Retina (tissue), 1 donor: ENCODE measurements around the gene C14orf39.
"Not testable (repeated sequence)": the region's sequence is repeated elsewhere in the genome, so short reads cannot be mapped to it uniquely, and the experiment has no call there.

Source experiments
- DNase-seq: peaks from one replicate; pipeline ENCODE4 v3.0.0-alpha.2; 2016

C14orf39 gene

GRCh38 chr14:60490270-60490669, 4.4 kb upstream of the C14orf39 start:
- DNase-seq, result no peak

GRCh38 chr14:60488175-60488574, 2.3 kb upstream of the C14orf39 start:
- DNase-seq, result no peak

GRCh38 chr14:60487211-60487610, 1.3 kb upstream of the C14orf39 start:
- no peak for DNase-seq

GRCh38 chr14:60485057-60485597, 736 bp downstream of the C14orf39 start:
- DNase-seq, result no peak

- no peak for DNase-seq
Measured at GRCh38 chr14:60482743-60483142, 3.1 kb downstream of the C14orf39 start.

- DNase-seq, result not testable (repeated sequence)
Measured at GRCh38 chr14:60480248-60480647, 5.6 kb downstream of the C14orf39 start.

GRCh38 chr14:60455875-60456274, 30.0 kb downstream of the C14orf39 start:
- DNase-seq, result no peak

- no peak for DNase-seq
Measured at GRCh38 chr14:60430276-60430675, 55.6 kb downstream of the C14orf39 start.

GRCh38 chr14:60420050-60420449, 65.8 kb downstream of the C14orf39 start:
- DNase-seq, result no peak

- DNase-seq, result not testable (repeated sequence)
Measured at GRCh38 chr14:60397550-60397949, 88.3 kb downstream of the C14orf39 start.

- DNase-seq, result no peak
Measured at GRCh38 chr14:60396718-60397343, 89.0 kb downstream of the C14orf39 start.
